Glutamatergic neuron (in vitro differentiated cells): ENCODE measurements around the gene NCOA7. TPM values are rescaled to one million over a fixed set of nuclear protein-coding genes. Genes with fewer than 3 reads are reported as not detected.

ENCODE experiments used
- DNase-seq: peaks from one replicate; pipeline ENCODE4 v3.0.0; 2022
- H3K27ac Mint-ChIP-seq: one replicate; pipeline ENCODE4 v1.8.0; 2020; ENCODE audit warnings: mild to moderate bottlenecking, mixed read lengths, inconsistent platforms; ENCODE audit not compliant: unreplicated experiment
- H3K27me3 Mint-ChIP-seq: one replicate; pipeline ENCODE4 v1.8.0; 2020; ENCODE audit warnings: mild to moderate bottlenecking, moderate library complexity, mixed read lengths, inconsistent platforms; ENCODE audit not compliant: unreplicated experiment
- H3K36me3 Mint-ChIP-seq: one replicate; pipeline ENCODE4 v1.8.0; 2020; ENCODE audit warnings: mild to moderate bottlenecking, mixed read lengths, inconsistent platforms; ENCODE audit not compliant: unreplicated experiment
- H3K4me1 Mint-ChIP-seq: one replicate; pipeline ENCODE4 v1.8.0; 2020; ENCODE audit warnings: mild to moderate bottlenecking, low read depth, mixed read lengths, inconsistent platforms; ENCODE audit not compliant: unreplicated experiment
- H3K4me3 Mint-ChIP-seq: one replicate; pipeline ENCODE4 v1.8.0; 2020; ENCODE audit warnings: mild to moderate bottlenecking, mixed read lengths, inconsistent platforms; ENCODE audit not compliant: unreplicated experiment
- H3K9me3 Mint-ChIP-seq: one replicate; pipeline ENCODE4 v1.8.0; 2020; ENCODE audit warnings: mild to moderate bottlenecking, moderate library complexity, mixed read lengths, inconsistent platforms; ENCODE audit not compliant: unreplicated experiment
- total RNA-seq: library from RNA; stranded (reverse); fragmentation: NEBNext Ultra II Directional; extraction: Animal tissue kit (Norgen Biotek cat#: 25700); gene quantifications from one replicate; pipeline ENCODE4 v1.2.1, GENCODE V29; 2021; ENCODE audit not compliant: unreplicated experiment
- TF ChIP-seq, protein P1 (sequence below): fragments of 200-600 bp; sonication (generic); IDR thresholded peaks from one replicate; pipeline ENCODE4 v1.5.0; 2021; ENCODE audit not compliant: partially characterized antibody, unreplicated experiment

Gene NCOA7
- total RNA-seq, 1 donor from 2014 or later = 23.5 TPM

DNA sequence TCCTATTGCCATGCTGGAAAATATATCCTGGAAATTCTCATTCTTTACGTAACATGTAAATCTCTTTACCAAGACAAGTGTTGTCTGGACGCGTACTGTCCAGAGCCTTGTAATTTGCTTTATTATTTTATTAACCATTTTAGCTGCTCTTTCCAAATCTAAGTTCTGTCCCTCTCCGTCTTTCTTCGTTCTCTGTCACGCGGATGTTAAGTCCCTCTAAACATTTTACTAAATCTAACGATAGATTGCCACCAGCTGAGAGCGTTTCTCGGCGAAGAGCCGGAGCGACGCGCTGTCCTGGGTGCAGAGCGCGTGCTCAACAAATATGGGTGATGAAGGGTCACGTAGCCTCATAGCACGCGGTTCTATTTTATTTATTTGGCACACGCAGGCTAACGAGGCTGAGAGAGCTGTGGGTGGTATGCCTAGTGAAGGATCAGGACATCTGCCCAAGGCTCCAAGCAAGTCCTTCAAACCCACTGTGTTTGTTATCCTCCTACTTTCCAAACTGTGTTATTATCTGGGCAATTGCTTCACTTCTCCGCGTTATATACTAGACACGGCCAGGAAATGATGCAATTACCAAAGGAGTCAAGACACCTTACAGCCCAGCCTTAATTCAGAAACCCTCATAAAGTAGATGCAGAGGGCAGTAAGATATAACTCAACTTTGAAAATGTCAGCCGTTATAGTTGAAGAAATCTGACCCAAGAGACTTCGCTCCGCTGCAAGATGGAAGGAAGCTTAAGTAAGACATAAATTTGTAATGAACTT, 10.0 kb upstream of the NCOA7 start:
- DNase-seq = peak; percentile 39
- Mint-ChIP-seq H3K4me3 (no peak overlapping the region), H3K27me3 (peaks cover under 1% of the 10 kb centered on the region), H3K9me3 (peaks cover 6% of the 10 kb centered on the region), H3K4me1 (peaks cover 4% of the 10 kb centered on the region), H3K36me3 (no peaks in the 10 kb centered on the region), H3K27ac (no peak overlapping the region)
- TF ChIP-seq, protein P1, sequence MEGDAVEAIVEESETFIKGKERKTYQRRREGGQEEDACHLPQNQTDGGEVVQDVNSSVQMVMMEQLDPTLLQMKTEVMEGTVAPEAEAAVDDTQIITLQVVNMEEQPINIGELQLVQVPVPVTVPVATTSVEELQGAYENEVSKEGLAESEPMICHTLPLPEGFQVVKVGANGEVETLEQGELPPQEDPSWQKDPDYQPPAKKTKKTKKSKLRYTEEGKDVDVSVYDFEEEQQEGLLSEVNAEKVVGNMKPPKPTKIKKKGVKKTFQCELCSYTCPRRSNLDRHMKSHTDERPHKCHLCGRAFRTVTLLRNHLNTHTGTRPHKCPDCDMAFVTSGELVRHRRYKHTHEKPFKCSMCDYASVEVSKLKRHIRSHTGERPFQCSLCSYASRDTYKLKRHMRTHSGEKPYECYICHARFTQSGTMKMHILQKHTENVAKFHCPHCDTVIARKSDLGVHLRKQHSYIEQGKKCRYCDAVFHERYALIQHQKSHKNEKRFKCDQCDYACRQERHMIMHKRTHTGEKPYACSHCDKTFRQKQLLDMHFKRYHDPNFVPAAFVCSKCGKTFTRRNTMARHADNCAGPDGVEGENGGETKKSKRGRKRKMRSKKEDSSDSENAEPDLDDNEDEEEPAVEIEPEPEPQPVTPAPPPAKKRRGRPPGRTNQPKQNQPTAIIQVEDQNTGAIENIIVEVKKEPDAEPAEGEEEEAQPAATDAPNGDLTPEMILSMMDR = no peak

DNA sequence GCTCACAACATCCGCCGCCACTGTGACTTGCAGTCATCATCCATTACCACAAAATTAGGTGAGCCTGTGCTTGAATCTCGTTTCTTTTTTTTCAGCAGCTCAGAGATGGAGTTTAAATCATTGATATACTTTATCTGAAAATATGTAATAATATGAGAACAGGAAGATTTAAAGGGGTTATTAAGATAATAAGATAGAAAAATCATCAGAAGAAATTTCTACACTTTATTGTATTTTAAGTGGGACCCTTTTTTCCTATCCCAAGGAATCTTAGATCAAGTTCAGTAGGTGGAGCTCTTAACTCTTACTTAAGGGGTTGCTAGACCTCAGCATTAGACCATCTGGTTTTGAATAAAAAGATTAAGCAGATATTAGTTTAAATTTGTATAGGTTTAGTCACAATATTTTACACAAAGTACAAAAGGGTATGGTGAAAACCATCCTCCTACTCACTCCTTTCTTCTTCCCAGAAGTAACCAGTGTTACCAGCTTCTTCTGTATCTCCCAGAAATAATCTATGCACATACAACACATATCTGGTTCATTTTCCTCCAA, 9.4 kb upstream of the NCOA7 start:
- peaks cover 2% of the 10 kb centered on the region for H3K4me1 Mint-ChIP-seq
- H3K27me3 Mint-ChIP-seq = no peaks in the 10 kb centered on the region
- no peak overlapping the region for H3K27ac Mint-ChIP-seq
- no peaks in the 10 kb centered on the region for H3K36me3 Mint-ChIP-seq
- peak; percentile 32 for DNase-seq
- H3K4me3 Mint-ChIP-seq = no peak overlapping the region
- H3K9me3 Mint-ChIP-seq = peaks cover 6% of the 10 kb centered on the region
- TF ChIP-seq, protein P1 = no peak

DNA sequence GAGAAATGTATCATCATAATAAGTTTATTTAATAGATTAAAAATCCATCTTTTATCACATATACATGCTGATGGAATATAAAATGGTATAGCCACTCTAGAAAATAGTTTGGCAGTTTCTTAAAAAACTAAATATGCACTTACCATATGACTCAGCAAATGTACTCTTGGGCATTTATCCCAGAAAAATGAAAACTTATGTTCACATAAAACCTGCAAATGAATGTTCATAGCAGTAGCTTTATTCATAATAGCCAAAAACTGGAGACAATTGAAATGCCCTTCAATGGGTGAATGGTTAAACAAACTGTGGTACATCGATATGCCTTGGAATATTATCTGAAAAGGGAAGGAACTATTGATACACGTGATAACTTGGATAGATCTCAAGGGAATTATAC, 6.4 kb upstream of the NCOA7 start:
- Mint-ChIP-seq H3K4me1 (no peaks in the 10 kb centered on the region), H3K27me3 (no peaks in the 10 kb centered on the region), H3K36me3 (no peaks in the 10 kb centered on the region), H3K4me3 (no peak overlapping the region), H3K27ac (no peak overlapping the region), H3K9me3 (peaks cover 1% of the 10 kb centered on the region)
- TF ChIP-seq, protein P1 = no peak
- DNase-seq = no peak

DNA sequence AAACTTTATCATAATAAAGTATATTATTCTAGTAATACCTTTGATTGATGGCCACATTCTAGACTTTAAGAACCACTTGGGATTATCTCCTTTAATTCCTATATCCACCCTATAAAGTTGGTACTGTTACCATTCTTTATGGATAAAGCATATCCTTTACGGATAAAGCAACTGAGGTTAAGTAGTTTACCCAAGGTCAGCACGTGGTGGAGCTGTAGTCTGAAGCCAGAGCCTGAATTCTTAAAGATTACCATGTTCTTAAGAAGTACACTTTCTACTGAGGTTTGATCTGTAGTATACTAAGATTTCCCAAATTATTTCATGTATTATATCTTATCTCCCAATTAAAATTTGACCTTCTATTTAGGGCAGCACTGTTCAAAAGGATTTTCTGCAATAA, 3.0 kb upstream of the NCOA7 start:
- no peaks in the 10 kb centered on the region for H3K4me1 Mint-ChIP-seq
- TF ChIP-seq, protein P1 = no peak
- H3K27ac Mint-ChIP-seq = no peak overlapping the region
- no peaks in the 10 kb centered on the region for H3K36me3 Mint-ChIP-seq
- peaks cover 12% of the 10 kb centered on the region for H3K9me3 Mint-ChIP-seq
- H3K27me3 Mint-ChIP-seq = peaks cover 5% of the 10 kb centered on the region
- no peak overlapping the region for H3K4me3 Mint-ChIP-seq
- DNase-seq = no peak

DNA sequence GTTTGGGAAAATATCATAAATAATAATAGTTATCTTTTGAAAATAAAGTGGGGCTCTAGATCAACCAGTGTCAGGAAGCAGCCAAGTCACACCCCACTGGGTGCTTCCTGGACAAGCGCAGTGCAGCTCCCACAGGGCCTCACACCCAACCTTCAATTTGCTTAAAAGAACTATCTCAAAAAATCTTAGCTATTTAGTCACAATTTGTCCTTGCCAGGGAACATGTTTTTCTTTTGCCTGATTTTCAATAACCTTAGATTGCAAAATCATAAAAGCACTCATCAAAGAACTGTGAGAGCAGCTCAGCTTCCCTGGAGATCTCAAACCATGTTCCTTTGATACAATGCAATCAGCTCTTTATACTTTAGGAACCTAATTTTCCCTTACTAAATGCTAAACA, 1.6 kb upstream of the NCOA7 start:
- no peaks in the 10 kb centered on the region for H3K4me1 Mint-ChIP-seq
- H3K27ac Mint-ChIP-seq = peak overlapping the region; percentile 98
- peaks cover 12% of the 10 kb centered on the region for H3K9me3 Mint-ChIP-seq
- DNase-seq = no peak
- peaks cover 5% of the 10 kb centered on the region for H3K27me3 Mint-ChIP-seq
- no peaks in the 10 kb centered on the region for H3K36me3 Mint-ChIP-seq
- H3K4me3 Mint-ChIP-seq = peak overlapping the region; percentile 87
- TF ChIP-seq, protein P1 = no peak
